ENCODE results near the gene EVC2. TPM values are rescaled to one million over a fixed set of nuclear protein-coding genes. Genes with fewer than 3 reads are reported as not detected.

EVC2 gene
- total and polyA plus RNA-seq, 9 of the 15 experiments (the other 6 are each of a cell fraction or from before 2014, with no cell fraction given) = 0.03 to 0.55 (median 0.38) TPM; not detected in 1

DNA sequence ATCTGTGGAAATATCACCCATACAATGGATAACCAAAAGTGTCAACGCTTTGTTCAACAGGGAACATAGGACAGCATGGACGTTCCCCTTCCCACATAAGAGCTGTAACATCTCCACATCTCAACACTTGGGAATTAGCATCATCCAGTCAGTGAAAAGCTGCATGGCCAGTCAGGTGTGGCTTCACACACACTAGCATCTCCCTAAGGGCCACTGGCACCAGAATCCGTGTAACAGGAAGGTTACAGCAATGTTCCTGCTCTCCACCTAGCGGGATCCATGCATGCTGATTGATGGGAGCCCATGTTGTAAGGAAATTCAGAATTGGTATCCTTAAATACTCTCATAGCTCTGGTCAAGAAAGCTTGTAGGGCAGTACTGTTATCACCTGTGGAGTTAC is 78.8 kb downstream of the EVC2 start (continued):
- TF ChIP-seq MED1 (CRISPR knock-in tag; IDR thresholded peaks at IDR 0.05; ENCODE audit: borderline replicate concordance) (no peak), MTA2 (IDR thresholded peaks at IDR 0.05; ENCODE audit: low read depth) (no peak), DPF2 (IDR thresholded peaks at IDR 0.05) (no peak), TCFL5 (CRISPR knock-in tag; conservative IDR thresholded peaks at IDR 0.05) (no peak), ZNF347 (CRISPR knock-in tag; IDR thresholded peaks at IDR 0.05; ENCODE audit: low read depth) (no peak), ESRRB (CRISPR knock-in tag; IDR thresholded peaks at IDR 0.05; ENCODE audit: borderline replicate concordance) (no peak), HDAC2 (IDR thresholded peaks at IDR 0.05) (no peak), ZBTB9 (CRISPR knock-in tag; IDR thresholded peaks at IDR 0.05) (no peak)
- TF ChIP-seq, protein P1, sequence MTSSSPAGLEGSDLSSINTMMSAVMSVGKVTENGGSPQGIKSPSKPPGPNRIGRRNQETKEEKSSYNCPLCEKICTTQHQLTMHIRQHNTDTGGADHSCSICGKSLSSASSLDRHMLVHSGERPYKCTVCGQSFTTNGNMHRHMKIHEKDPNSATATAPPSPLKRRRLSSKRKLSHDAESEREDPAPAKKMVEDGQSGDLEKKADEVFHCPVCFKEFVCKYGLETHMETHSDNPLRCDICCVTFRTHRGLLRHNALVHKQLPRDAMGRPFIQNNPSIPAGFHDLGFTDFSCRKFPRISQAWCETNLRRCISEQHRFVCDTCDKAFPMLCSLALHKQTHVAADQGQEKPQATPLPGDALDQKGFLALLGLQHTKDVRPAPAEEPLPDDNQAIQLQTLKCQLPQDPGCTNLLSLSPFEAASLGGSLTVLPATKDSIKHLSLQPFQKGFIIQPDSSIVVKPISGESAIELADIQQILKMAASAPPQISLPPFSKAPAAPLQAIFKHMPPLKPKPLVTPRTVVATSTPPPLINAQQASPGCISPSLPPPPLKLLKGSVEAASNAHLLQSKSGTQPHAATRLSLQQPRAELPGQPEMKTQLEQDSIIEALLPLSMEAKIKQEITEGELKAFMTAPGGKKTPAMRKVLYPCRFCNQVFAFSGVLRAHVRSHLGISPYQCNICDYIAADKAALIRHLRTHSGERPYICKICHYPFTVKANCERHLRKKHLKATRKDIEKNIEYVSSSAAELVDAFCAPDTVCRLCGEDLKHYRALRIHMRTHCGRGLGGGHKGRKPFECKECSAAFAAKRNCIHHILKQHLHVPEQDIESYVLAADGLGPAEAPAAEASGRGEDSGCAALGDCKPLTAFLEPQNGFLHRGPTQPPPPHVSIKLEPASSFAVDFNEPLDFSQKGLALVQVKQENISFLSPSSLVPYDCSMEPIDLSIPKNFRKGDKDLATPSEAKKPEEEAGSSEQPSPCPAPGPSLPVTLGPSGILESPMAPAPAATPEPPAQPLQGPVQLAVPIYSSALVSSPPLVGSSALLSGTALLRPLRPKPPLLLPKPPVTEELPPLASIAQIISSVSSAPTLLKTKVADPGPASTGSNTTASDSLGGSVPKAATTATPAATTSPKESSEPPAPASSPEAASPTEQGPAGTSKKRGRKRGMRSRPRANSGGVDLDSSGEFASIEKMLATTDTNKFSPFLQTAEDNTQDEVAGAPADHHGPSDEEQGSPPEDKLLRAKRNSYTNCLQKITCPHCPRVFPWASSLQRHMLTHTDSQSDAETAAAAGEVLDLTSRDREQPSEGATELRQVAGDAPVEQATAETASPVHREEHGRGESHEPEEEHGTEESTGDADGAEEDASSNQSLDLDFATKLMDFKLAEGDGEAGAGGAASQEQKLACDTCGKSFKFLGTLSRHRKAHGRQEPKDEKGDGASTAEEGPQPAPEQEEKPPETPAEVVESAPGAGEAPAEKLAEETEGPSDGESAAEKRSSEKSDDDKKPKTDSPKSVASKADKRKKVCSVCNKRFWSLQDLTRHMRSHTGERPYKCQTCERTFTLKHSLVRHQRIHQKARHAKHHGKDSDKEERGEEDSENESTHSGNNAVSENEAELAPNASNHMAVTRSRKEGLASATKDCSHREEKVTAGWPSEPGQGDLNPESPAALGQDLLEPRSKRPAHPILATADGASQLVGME (CRISPR knock-in tag; IDR thresholded peaks at IDR 0.05) = no peak
- TF ChIP-seq, protein P2, sequence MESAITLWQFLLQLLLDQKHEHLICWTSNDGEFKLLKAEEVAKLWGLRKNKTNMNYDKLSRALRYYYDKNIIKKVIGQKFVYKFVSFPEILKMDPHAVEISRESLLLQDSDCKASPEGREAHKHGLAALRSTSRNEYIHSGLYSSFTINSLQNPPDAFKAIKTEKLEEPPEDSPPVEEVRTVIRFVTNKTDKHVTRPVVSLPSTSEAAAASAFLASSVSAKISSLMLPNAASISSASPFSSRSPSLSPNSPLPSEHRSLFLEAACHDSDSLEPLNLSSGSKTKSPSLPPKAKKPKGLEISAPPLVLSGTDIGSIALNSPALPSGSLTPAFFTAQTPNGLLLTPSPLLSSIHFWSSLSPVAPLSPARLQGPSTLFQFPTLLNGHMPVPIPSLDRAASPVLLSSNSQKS (CRISPR knock-in tag; IDR thresholded peaks at IDR 0.05) = no peak
